NCI-H2081 (cell line): ENCODE data around the gene GOLGA8A.
"Not testable (repeated sequence)": the region's sequence is repeated elsewhere in the genome, so short reads cannot be mapped to it uniquely, and the experiment has no call there.

Experiments
- DNase-seq, 2 experiments: peaks; one replicate each; lab custom pipeline; 2025; lab: John Stamatoyannopoulos, UW

The GOLGA8A gene

GRCh38 chr15:34409511-34409910, 28.1 kb downstream of the GOLGA8A start:
- DNase-seq = not testable (repeated sequence)

DNA sequence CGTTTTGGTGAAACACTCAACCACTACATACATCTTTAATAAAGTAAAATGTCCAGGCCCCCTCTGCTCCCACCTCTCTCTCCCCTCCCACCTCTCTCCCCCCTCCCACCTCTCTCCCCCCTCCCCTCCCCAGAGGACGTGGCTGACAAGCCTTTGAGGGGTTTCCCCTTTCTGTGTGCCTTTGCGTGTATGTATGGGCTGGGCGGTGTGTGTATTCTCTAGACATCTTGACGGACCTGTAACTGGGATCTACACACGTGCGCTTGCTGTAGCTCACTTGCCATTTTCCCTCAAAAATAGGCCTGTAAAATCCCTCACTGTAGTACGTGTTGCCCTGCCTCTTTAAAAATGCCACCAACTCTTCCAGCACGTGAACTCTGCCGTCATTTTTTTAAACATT, 28.6 kb downstream of the GOLGA8A start:
- DNase-seq = not testable (repeated sequence)

GRCh38 chr15:34403899-34404298, 33.7 kb downstream of the GOLGA8A start:
- not testable (repeated sequence) for DNase-seq

DNA sequence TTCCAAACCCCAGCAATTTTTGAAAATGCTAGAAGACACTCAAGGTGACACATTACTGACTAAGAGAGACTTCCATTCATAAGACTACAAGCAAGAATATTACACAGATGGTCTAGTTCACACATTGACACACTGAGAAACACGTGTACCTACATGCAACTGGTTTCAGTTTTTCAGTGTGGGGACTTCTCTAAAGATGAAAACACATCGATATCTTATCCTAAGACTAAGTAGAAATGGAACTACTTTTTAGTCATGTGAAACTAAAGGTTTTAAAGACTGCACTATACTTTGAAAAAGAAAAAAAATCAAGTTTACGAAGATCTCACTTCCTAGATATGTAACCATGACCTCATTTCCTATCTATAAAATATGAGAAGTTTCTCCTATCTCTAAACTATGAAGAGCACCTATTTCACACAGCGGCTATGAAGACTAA, 34.4 kb downstream of the GOLGA8A start:
- DNase-seq = not testable (repeated sequence)

- DNase-seq = not testable (repeated sequence)
Measured at GRCh38 chr15:34397637-34398259, 39.9 kb downstream of the GOLGA8A start.

- not testable (repeated sequence) for DNase-seq
Measured at GRCh38 chr15:34392981-34393380, 44.6 kb downstream of the GOLGA8A start.

DNA sequence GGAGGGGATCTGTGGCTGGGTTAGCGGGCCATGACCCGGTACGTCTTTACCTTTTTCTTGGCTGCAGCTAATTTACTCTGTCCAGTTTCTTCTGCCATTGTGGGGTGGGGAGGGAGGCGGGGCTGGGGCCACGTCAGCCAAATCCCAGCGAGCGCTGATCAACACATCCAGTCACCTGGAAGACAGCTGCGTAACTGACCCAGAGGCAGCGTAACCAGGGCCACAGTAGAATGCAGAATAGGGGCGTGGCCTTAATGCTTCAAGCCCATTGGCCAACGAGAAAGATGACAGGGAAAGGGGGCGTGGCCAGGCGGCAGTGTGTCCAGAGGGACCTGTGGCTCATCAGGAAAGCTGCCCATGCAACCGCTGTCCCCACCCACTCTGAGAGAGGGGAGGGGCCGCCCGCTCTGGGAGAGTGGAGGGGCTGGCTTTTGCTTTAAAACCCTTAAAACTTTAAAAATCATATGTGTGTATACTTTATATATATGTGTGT, 48.0 kb downstream of the GOLGA8A start:
- not testable (repeated sequence) for DNase-seq
